GM12878 (cell line): Measurements from ENCODE around the gene SLC2A1. TPM values are rescaled to one million over a fixed set of nuclear protein-coding genes. Genes with fewer than 3 reads are reported as not detected.

Experiments used
- polyA plus RNA-seq, 11 experiments: library from polyadenylated mRNA; depleted of rRNA in 4 of 11; unstranded in 6 of 11; stranded (reverse) in 5 of 11; fragments of >200 nt; fragmentation: Nextera tagmentation in 4 of 11; fragmentation: Illumina TruSeq in 1 of 11; extraction: Ambion mirVana in 4 of 11; extraction: Trizol in 1 of 11; gene quantifications; 1 replicate in 1 of 11; 2 replicates in 10 of 11; pipeline versions ENCODE4 v1.2.1 to v1.2.3, GENCODE V29; 2011 to 2016; ENCODE audit warnings: inconsistent platforms in 2 of 11, missing spikeins in 2 of 11, low read depth in 1 of 11
- small RNA-seq: library from RNA; depleted of rRNA; stranded (forward); fragments of <200 nt; gene quantifications from one replicate; pipeline ENCODE3, GENCODE V24; 2014
- total RNA-seq, 4 experiments: library from RNA; depleted of rRNA in 3 of 4; stranded (reverse); fragments of >200 nt in 3 of 4; fragmentation: Illumina TruSeq in 1 of 4; extraction: Trizol in 1 of 4; gene quantifications; 2 replicates each; pipeline versions ENCODE4 v1.2.1 to v1.2.3, GENCODE V29; 2013 to 2021

Gene SLC2A1
- total and polyA plus RNA-seq, 10 of the 15 experiments (the other 5 are each of a cell fraction or from before 2014, with no cell fraction given), result 5.7 to 66.0 (median 44.2) TPM

Small RNAs within 50 kb of the gene (small RNA-seq; reads per million reads assigned to genes)
- gene RNU6-880P, result not detected

Other genes starting within 250 kb of the SLC2A1 start
Only the 7 nearest of the 9 such genes appear.
- gene P3H1, start 191.8 kb downstream of the SLC2A1 start, total RNA-seq (2014; rRNA removed), result 25.7 and 26.3 TPM in 2 replicates
- gene P3H1, start 191.8 kb downstream of the SLC2A1 start, total RNA-seq (2014; rRNA removed; fragmentation: Illumina TruSeq; extraction: Trizol), result 15.3 and 16.3 TPM in 2 replicates
- 40.1 and 42.4 TPM in 2 replicates for gene P3H1, start 191.8 kb downstream of the SLC2A1 start, total RNA-seq (2021)
- 18.0 and 28.8 TPM in 2 replicates for gene P3H1, start 191.8 kb downstream of the SLC2A1 start, polyA plus RNA-seq (2011; rRNA removed)
- 21.3 and 23.2 TPM in 2 replicates for gene P3H1, start 191.8 kb downstream of the SLC2A1 start, polyA plus RNA-seq (2014; fragmentation: Illumina TruSeq; extraction: Trizol)
- gene P3H1, start 191.8 kb downstream of the SLC2A1 start, polyA plus RNA-seq (2014; fragmentation: Nextera tagmentation; extraction: Ambion mirVana), result 1 to 10 TPM in 1 of 2 experiments, under 1 TPM in 1; 0.72 to 3.1 TPM
- gene P3H1, start 191.8 kb downstream of the SLC2A1 start, polyA plus RNA-seq (2014; rRNA removed), result 31.4 and 34.9 TPM in 2 replicates
- 10 to 100 TPM; 25.7 to 26.9 TPM for gene P3H1, start 191.8 kb downstream of the SLC2A1 start, polyA plus RNA-seq (2016; fragmentation: Nextera tagmentation; extraction: Ambion mirVana)
- gene C1orf50, start 191.6 kb downstream of the SLC2A1 start, total RNA-seq (2014; rRNA removed), result 5.0 and 5.7 TPM in 2 replicates
- 6.5 and 7.9 TPM in 2 replicates for gene C1orf50, start 191.6 kb downstream of the SLC2A1 start, total RNA-seq (2014; rRNA removed; fragmentation: Illumina TruSeq; extraction: Trizol)
- gene C1orf50, start 191.6 kb downstream of the SLC2A1 start, total RNA-seq (2021), result 4.4 and 7.0 TPM in 2 replicates
- 9.7 and 11.8 TPM in 2 replicates for gene C1orf50, start 191.6 kb downstream of the SLC2A1 start, polyA plus RNA-seq (2011; rRNA removed)
- 4.5 and 8.7 TPM in 2 replicates for gene C1orf50, start 191.6 kb downstream of the SLC2A1 start, polyA plus RNA-seq (2014; fragmentation: Illumina TruSeq; extraction: Trizol)
- 1 to 10 TPM; 1.2 to 3.3 TPM for gene C1orf50, start 191.6 kb downstream of the SLC2A1 start, polyA plus RNA-seq (2014; fragmentation: Nextera tagmentation; extraction: Ambion mirVana)
- gene C1orf50, start 191.6 kb downstream of the SLC2A1 start, polyA plus RNA-seq (2014; rRNA removed), result 4.6 and 5.1 TPM in 2 replicates
- 10 to 100 TPM in 1 of 2 experiments, 1 to 10 TPM in 1; 8.1 to 10.7 TPM for gene C1orf50, start 191.6 kb downstream of the SLC2A1 start, polyA plus RNA-seq (2016; fragmentation: Nextera tagmentation; extraction: Ambion mirVana)
- 0.05 and 0.06 TPM in 2 replicates for gene TMEM269, start 173.9 kb downstream of the SLC2A1 start, total RNA-seq (2014; rRNA removed)
- 0.04 and 0.09 TPM in 2 replicates for gene TMEM269, start 173.9 kb downstream of the SLC2A1 start, total RNA-seq (2014; rRNA removed; fragmentation: Illumina TruSeq; extraction: Trizol)
- gene TMEM269, start 173.9 kb downstream of the SLC2A1 start, total RNA-seq (2021), result 0.13 and 0.18 TPM in 2 replicates
- 0.07 and 0.12 TPM in 2 replicates for gene TMEM269, start 173.9 kb downstream of the SLC2A1 start, polyA plus RNA-seq (2011; rRNA removed)
- 0.06 TPM in 1 of 2 replicates, not detected in the other for gene TMEM269, start 173.9 kb downstream of the SLC2A1 start, polyA plus RNA-seq (2014; fragmentation: Illumina TruSeq; extraction: Trizol)
- gene TMEM269, start 173.9 kb downstream of the SLC2A1 start, polyA plus RNA-seq (2014; fragmentation: Nextera tagmentation; extraction: Ambion mirVana), result under 1 TPM; 0.02 to 0.06 TPM
- gene TMEM269, start 173.9 kb downstream of the SLC2A1 start, polyA plus RNA-seq (2014; rRNA removed), result 0.03 and 0.06 TPM in 2 replicates
- under 1 TPM in 1 of 2 experiments, not detected in 1; 0.26 TPM for gene TMEM269, start 173.9 kb downstream of the SLC2A1 start, polyA plus RNA-seq (2016; fragmentation: Nextera tagmentation; extraction: Ambion mirVana)
- 4.9 and 5.3 TPM in 2 replicates for gene ERMAP, start 141.7 kb downstream of the SLC2A1 start, total RNA-seq (2014; rRNA removed)
- 5.3 TPM in 2 replicates for gene ERMAP, start 141.7 kb downstream of the SLC2A1 start, total RNA-seq (2014; rRNA removed; fragmentation: Illumina TruSeq; extraction: Trizol)
- gene ERMAP, start 141.7 kb downstream of the SLC2A1 start, total RNA-seq (2021), result 5.7 and 5.8 TPM in 2 replicates
- 2.5 and 2.9 TPM in 2 replicates for gene ERMAP, start 141.7 kb downstream of the SLC2A1 start, polyA plus RNA-seq (2011; rRNA removed)
- 6.8 TPM in 2 replicates for gene ERMAP, start 141.7 kb downstream of the SLC2A1 start, polyA plus RNA-seq (2014; fragmentation: Illumina TruSeq; extraction: Trizol)
- gene ERMAP, start 141.7 kb downstream of the SLC2A1 start, polyA plus RNA-seq (2014; fragmentation: Nextera tagmentation; extraction: Ambion mirVana), result 1 to 10 TPM; 1.4 to 2.2 TPM
- 4.6 and 6.0 TPM in 2 replicates for gene ERMAP, start 141.7 kb downstream of the SLC2A1 start, polyA plus RNA-seq (2014; rRNA removed)
- 1 to 10 TPM; 2.7 to 3.4 TPM for gene ERMAP, start 141.7 kb downstream of the SLC2A1 start, polyA plus RNA-seq (2016; fragmentation: Nextera tagmentation; extraction: Ambion mirVana)
- 12.6 and 21.3 TPM in 2 replicates for gene SVBP, start 141.5 kb downstream of the SLC2A1 start, total RNA-seq (2014; rRNA removed)
- gene SVBP, start 141.5 kb downstream of the SLC2A1 start, total RNA-seq (2014; rRNA removed; fragmentation: Illumina TruSeq; extraction: Trizol), result 18.7 and 19.8 TPM in 2 replicates
- gene SVBP, start 141.5 kb downstream of the SLC2A1 start, total RNA-seq (2021), result 16.2 and 16.4 TPM in 2 replicates
- gene SVBP, start 141.5 kb downstream of the SLC2A1 start, polyA plus RNA-seq (2011; rRNA removed), result 19.6 and 29.3 TPM in 2 replicates
- 19.9 and 22.2 TPM in 2 replicates for gene SVBP, start 141.5 kb downstream of the SLC2A1 start, polyA plus RNA-seq (2014; fragmentation: Illumina TruSeq; extraction: Trizol)
- 10 to 100 TPM; 19.8 to 29.5 TPM for gene SVBP, start 141.5 kb downstream of the SLC2A1 start, polyA plus RNA-seq (2014; fragmentation: Nextera tagmentation; extraction: Ambion mirVana)
- gene SVBP, start 141.5 kb downstream of the SLC2A1 start, polyA plus RNA-seq (2014; rRNA removed), result 14.7 and 18.7 TPM in 2 replicates
- gene SVBP, start 141.5 kb downstream of the SLC2A1 start, polyA plus RNA-seq (2016; fragmentation: Nextera tagmentation; extraction: Ambion mirVana), result 10 to 100 TPM; 26.8 to 27.8 TPM
- 12.3 and 13.9 TPM in 2 replicates for gene ZNF691, start 112.3 kb downstream of the SLC2A1 start, total RNA-seq (2014; rRNA removed)
- gene ZNF691, start 112.3 kb downstream of the SLC2A1 start, total RNA-seq (2014; rRNA removed; fragmentation: Illumina TruSeq; extraction: Trizol), result 8.7 and 8.9 TPM in 2 replicates
- gene ZNF691, start 112.3 kb downstream of the SLC2A1 start, total RNA-seq (2021), result 11.9 and 12.2 TPM in 2 replicates
- 6.9 and 8.7 TPM in 2 replicates for gene ZNF691, start 112.3 kb downstream of the SLC2A1 start, polyA plus RNA-seq (2011; rRNA removed)
- gene ZNF691, start 112.3 kb downstream of the SLC2A1 start, polyA plus RNA-seq (2014; fragmentation: Illumina TruSeq; extraction: Trizol), result 9.9 and 14.3 TPM in 2 replicates
- gene ZNF691, start 112.3 kb downstream of the SLC2A1 start, polyA plus RNA-seq (2014; fragmentation: Nextera tagmentation; extraction: Ambion mirVana), result 10 to 100 TPM; 14.9 to 16.2 TPM
- 8.5 and 9.3 TPM in 2 replicates for gene ZNF691, start 112.3 kb downstream of the SLC2A1 start, polyA plus RNA-seq (2014; rRNA removed)
- gene ZNF691, start 112.3 kb downstream of the SLC2A1 start, polyA plus RNA-seq (2016; fragmentation: Nextera tagmentation; extraction: Ambion mirVana), result 10 to 100 TPM; 11.5 to 13.2 TPM
- 132 and 135 TPM in 2 replicates for gene EBNA1BP2, start 213.4 kb upstream of the SLC2A1 start, total RNA-seq (2014; rRNA removed)
- gene EBNA1BP2, start 213.4 kb upstream of the SLC2A1 start, total RNA-seq (2014; rRNA removed; fragmentation: Illumina TruSeq; extraction: Trizol), result 142 and 156 TPM in 2 replicates
- gene EBNA1BP2, start 213.4 kb upstream of the SLC2A1 start, total RNA-seq (2021), result 97.7 and 104 TPM in 2 replicates
- 66.8 and 71.9 TPM in 2 replicates for gene EBNA1BP2, start 213.4 kb upstream of the SLC2A1 start, polyA plus RNA-seq (2011; rRNA removed)
- 171 and 173 TPM in 2 replicates for gene EBNA1BP2, start 213.4 kb upstream of the SLC2A1 start, polyA plus RNA-seq (2014; fragmentation: Illumina TruSeq; extraction: Trizol)
- gene EBNA1BP2, start 213.4 kb upstream of the SLC2A1 start, polyA plus RNA-seq (2014; fragmentation: Nextera tagmentation; extraction: Ambion mirVana), result 100 to 1,000 TPM in 1 of 2 experiments, 10 to 100 TPM in 1; 57.5 to 114 TPM
- 121 and 131 TPM in 2 replicates for gene EBNA1BP2, start 213.4 kb upstream of the SLC2A1 start, polyA plus RNA-seq (2014; rRNA removed)
- gene EBNA1BP2, start 213.4 kb upstream of the SLC2A1 start, polyA plus RNA-seq (2016; fragmentation: Nextera tagmentation; extraction: Ambion mirVana), result 100 to 1,000 TPM; 275 TPM